ENCODE measurements around the gene ANP32B.

ANP32B gene

GRCh38 chr9:98047002-98047401, 63.9 kb downstream of the ANP32B start:
- Mint-ChIP-seq H3K36me3 (peaks cover 29% of the 10 kb centered on the region), H3K27ac (no peak overlapping the region), H3K27me3 (no peaks in the 10 kb centered on the region), H3K4me1 (peaks cover 40% of the 10 kb centered on the region), H3K4me3 (no peak overlapping the region), H3K9me3 (no peaks in the 10 kb centered on the region)
- ATAC-seq: no peak

- no peaks in the 10 kb centered on the region for H3K27me3 Mint-ChIP-seq
- H3K4me1 Mint-ChIP-seq: peaks cover 30% of the 10 kb centered on the region
- H3K9me3 Mint-ChIP-seq: no peaks in the 10 kb centered on the region
- no peak overlapping the region for H3K27ac Mint-ChIP-seq
- no peak overlapping the region for H3K4me3 Mint-ChIP-seq
- H3K36me3 Mint-ChIP-seq: peaks cover 36% of the 10 kb centered on the region
- no peak for ATAC-seq
Measured at GRCh38 chr9:98049288-98050072, 66.3 kb downstream of the ANP32B start.

- H3K9me3 Mint-ChIP-seq: no peaks in the 10 kb centered on the region
- no peak overlapping the region for H3K4me3 Mint-ChIP-seq
- H3K27ac Mint-ChIP-seq: no peak overlapping the region
- no peaks in the 10 kb centered on the region for H3K27me3 Mint-ChIP-seq
- H3K4me1 Mint-ChIP-seq: peaks cover 24% of the 10 kb centered on the region
- no peak for ATAC-seq
- peaks cover 34% of the 10 kb centered on the region for H3K36me3 Mint-ChIP-seq
Measured at GRCh38 chr9:98050351-98050750, 67.2 kb downstream of the ANP32B start.

- H3K9me3 Mint-ChIP-seq: no peaks in the 10 kb centered on the region
- peaks cover 20% of the 10 kb centered on the region for H3K4me1 Mint-ChIP-seq
- no peak for ATAC-seq
- H3K27ac Mint-ChIP-seq: no peak overlapping the region
- no peaks in the 10 kb centered on the region for H3K27me3 Mint-ChIP-seq
- H3K36me3 Mint-ChIP-seq: peaks cover 13% of the 10 kb centered on the region
- no peak overlapping the region for H3K4me3 Mint-ChIP-seq
Measured at GRCh38 chr9:98054376-98054951, 71.3 kb downstream of the ANP32B start.

- no peaks in the 10 kb centered on the region for H3K9me3 Mint-ChIP-seq
- peak; percentile 98 for ATAC-seq
Measured at GRCh38 chr9:98056269-98057137, 73.4 kb downstream of the ANP32B start, which contains the start of gene NANS. TSS of gene NANS (plus strand) at chr9:98056732. CDS start at chr9:98056809, 77 bp downstream.

GRCh38 chr9:98057138-98057799, 74.1 kb downstream of the ANP32B start:
- peak overlapping the region; percentile 96 for H3K4me3 Mint-ChIP-seq
- no peak for ATAC-seq
- H3K4me1 Mint-ChIP-seq: peaks cover 14% of the 10 kb centered on the region
- H3K27me3 Mint-ChIP-seq: no peaks in the 10 kb centered on the region
- H3K27ac Mint-ChIP-seq: peak overlapping the region; percentile 96
- H3K9me3 Mint-ChIP-seq: no peaks in the 10 kb centered on the region
- peaks cover 16% of the 10 kb centered on the region for H3K36me3 Mint-ChIP-seq

More at GRCh38 chr9:98056269-98057137, 73.4 kb downstream of the ANP32B start, which contains the start of gene NANS:
- no peaks in the 10 kb centered on the region for H3K27me3 Mint-ChIP-seq
- peak within 1 kb of the TSS; percentile 96 for H3K27ac Mint-ChIP-seq
- H3K4me1 Mint-ChIP-seq: peaks cover 14% of the 10 kb centered on the region
- peaks cover 16% of the 10 kb centered on the region for H3K36me3 Mint-ChIP-seq
- H3K4me3 Mint-ChIP-seq: peak within 1 kb of the TSS; percentile 96

- Mint-ChIP-seq H3K36me3 (peaks cover 38% of the 10 kb centered on the region), H3K27me3 (no peaks in the 10 kb centered on the region), H3K4me3 (no peak overlapping the region), H3K4me1 (peaks cover 12% of the 10 kb centered on the region), H3K27ac (no peak overlapping the region), H3K9me3 (no peaks in the 10 kb centered on the region)
- no peak for ATAC-seq
Measured at GRCh38 chr9:98062161-98062560, 79.0 kb downstream of the ANP32B start.

GRCh38 chr9:98064623-98065392, 81.7 kb downstream of the ANP32B start:
- Mint-ChIP-seq H3K27ac (no peak overlapping the region), H3K4me3 (no peak overlapping the region), H3K9me3 (no peaks in the 10 kb centered on the region), H3K4me1 (peaks cover 7% of the 10 kb centered on the region), H3K27me3 (no peaks in the 10 kb centered on the region), H3K36me3 (peaks cover 44% of the 10 kb centered on the region)
- ATAC-seq: no peak
